HG03439 (cell line): ENCODE measurements around the gene MISP.

Source experiments
- ATAC-seq: cut with Tn5 transposase; IDR thresholded peaks from one replicate; pipeline ENCODE4 v1.9.1; 2021; ENCODE audit warnings: mild to moderate bottlenecking, moderate library complexity; ENCODE audit not compliant: unreplicated experiment

MISP gene

DNA sequence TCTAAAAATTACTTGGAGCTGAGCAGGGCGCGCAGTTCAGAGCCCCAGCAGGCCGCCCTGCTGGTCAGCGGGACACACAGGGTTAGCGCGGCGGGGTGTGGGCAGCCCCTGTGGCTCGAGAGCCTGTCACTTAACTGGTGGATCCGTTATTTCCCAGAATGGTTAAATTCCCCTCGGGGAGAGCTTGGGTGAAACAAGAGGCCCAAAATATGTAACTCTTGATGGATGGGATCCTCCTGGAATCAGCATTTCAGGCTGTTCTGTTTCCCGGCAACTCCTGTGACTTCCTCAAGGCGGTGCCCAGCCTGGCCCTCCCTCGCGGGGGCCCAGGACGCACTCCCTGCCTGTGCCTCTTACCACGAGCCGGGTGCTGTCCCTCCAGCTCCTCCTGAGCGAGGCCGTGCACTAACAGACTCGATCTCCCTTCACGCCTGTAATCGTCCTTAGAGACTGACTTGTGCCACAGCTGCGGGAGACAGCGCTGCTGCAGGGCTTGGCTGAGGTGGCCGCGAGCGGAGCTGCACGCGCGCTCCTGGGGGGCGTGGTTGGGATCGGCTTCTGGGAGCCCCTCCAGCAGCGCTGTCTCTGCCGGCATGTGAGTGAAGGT is 56.0 kb downstream of the MISP start:
- ATAC-seq, result no peak

DNA sequence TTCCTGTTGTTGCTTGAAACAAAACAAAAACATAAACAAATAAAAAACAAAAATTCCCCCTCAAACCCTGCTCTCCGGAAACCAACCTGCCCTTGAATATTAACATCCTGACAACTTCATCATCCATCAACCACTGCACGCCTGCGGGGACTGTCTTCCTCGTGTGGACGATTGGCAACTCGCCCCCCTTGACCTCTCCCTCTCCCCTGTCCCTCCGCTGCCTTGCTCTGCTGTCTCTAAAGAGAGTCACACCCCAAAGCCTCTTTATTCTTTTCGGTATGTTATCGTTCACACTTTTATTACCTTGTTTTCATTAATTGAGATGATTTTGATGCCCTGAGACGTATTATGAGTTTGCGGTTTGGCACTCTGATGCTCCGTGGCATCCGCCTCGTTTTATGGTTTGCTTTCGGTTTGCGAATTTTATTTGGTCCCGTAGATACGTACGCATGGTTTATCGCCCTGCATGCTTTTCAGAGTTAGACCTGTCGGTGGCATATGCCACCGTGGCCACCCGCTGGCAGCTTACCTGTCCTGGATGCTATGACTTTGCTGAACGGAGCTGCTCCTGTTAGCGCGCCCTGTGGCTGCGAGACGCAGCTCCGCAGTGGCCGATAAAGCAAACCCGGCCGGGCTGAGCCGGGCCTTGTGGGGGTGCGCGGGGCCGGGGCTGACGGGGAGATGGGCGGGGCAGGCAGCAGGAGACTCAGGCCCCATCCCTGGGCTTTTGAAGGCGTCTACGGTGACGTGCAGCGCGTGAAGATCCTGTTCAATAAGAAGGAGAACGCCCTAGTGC is 56.9 kb downstream of the MISP start:
- ATAC-seq, result no peak

DNA sequence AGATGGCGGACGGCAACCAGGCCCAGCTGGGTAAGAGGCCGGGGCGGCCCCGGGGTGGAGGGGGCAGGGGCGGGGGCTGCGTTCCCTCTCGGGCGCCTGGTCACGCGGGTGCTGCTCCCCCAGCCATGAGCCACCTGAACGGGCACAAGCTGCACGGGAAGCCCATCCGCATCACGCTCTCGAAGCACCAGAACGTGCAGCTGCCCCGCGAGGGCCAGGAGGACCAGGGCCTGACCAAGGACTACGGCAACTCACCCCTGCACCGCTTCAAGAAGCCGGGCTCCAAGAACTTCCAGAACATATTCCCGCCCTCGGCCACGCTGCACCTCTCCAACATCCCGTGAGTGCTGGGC is 57.5 kb downstream of the MISP start:
- ATAC-seq, result no peak

DNA sequence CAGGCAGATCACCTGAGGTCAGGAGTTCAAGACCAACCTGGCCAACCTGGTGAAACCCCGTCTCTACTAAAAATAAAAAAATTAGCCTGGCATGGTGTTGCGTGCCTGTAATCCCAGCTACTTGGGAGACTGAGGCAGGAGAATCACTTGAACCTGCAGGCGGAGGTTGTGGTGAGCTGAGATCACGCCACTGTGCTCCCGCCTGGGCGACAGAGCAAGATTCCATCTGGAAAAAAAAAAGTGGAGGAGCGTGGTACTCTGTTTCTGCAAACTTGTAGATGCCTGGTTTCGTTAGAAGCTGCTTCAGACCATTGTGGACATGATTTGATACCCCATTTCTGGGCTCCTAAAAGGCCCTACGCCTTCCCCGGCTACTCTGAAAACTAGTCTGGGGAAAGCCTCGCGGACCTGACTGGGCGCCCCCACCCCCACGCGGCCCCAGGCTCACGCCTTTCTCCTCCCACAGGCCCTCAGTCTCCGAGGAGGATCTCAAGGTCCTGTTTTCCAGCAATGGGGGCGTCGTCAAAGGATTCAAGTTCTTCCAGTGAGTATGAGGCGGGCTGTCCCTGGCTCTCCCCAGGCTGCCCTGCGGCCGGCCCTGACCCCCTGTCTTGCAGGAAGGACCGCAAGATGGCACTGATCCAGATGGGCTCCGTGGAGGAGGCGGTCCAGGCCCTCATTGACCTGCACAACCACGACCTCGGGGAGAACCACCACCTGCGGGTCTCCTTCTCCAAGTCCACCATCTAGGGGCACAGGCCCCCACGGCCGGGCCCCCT is 59.4 kb downstream of the MISP start:
- no peak for ATAC-seq

DNA sequence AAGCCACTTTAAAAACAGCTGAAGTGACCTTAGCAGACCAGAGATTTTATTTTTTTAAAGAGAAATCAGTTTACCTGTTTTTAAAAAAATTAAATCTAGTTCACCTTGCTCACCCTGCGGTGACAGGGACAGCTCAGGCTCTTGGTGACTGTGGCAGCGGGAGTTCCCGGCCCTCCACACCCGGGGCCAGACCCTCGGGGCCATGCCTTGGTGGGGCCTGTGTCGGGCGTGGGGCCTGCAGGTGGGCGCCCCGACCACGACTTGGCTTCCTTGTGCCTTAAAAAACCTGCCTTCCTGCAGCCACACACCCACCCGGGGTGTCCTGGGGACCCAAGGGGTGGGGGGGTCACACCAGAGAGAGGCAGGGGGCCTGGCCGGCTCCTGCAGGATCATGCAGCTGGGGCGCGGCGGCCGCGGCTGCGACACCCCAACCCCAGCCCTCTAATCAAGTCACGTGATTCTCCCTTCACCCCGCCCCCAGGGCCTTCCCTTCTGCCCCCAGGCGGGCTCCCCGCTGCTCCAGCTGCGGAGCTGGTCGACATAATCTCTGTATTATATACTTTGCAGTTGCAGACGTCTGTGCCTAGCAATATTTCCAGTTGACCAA is 60.1 kb downstream of the MISP start:
- no peak for ATAC-seq

DNA sequence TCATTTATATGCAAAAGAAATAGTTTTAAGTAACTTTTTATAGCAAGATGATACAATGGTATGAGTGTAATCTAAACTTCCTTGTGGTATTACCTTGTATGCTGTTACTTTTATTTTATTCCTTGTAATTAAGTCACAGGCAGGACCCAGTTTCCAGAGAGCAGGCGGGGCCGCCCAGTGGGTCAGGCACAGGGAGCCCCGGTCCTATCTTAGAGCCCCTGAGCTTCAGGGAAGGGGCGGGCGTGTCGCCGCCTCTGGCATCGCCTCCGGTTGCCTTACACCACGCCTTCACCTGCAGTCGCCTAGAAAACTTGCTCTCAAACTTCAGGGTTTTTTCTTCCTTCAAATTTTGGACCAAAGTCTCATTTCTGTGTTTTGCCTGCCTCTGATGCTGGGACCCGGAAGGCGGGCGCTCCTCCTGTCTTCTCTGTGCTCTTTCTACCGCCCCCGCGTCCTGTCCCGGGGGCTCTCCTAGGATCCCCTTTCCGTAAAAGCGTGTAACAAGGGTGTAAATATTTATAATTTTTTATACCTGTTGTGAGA is 60.7 kb downstream of the MISP start:
- no peak for ATAC-seq

DNA sequence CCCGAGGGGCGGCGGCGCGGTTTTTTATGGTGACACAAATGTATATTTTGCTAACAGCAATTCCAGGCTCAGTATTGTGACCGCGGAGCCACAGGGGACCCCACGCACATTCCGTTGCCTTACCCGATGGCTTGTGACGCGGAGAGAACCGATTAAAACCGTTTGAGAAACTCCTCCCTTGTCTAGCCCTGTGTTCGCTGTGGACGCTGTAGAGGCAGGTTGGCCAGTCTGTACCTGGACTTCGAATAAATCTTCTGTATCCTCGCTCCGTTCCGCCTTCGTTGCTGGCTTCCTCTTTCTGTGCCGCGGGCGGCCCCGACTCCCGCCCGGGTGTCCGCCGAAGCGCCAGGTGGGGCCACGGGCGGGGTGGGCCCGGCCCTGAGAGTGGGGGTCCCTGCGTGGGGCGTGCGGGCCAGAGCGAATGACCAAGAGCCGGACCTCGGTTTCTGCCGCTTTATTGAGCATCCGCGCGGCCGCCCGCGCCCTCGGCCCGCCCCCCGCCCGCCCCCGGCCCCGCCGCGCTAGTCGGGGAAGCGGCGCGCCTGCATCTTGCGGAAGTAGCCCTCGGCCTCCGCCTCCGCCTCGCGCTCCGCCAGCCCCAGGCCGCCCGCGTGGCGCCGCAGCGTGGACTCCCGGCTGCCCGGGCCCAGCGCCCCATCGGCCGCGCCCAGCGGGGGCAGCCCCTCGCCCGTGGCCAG is 61.3 kb downstream of the MISP start:
- ATAC-seq, result no peak

DNA sequence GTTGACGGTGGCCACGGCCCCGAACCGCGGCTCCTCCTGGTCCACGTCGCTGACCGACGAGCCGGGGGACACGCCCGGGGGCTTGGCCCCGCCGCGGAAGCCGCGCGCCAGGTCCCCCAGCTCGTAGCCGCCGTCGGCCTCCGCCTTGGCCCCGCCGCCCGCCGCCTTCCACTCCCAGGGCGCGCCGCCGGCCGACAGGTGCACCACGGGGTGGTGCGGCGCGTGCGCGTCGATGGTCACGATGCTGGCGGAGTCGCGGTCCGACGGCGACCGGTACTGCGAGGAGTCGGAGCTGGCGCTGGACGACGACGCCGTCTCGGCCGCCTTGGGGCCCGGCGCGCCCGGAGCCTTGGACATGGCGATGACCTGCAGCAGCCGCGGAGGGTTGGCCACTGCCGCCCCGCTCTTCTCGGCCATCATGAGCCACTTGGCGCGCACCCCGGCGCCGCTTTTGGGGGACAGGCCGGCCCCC is 61.9 kb downstream of the MISP start:
- ATAC-seq, result no peak

DNA sequence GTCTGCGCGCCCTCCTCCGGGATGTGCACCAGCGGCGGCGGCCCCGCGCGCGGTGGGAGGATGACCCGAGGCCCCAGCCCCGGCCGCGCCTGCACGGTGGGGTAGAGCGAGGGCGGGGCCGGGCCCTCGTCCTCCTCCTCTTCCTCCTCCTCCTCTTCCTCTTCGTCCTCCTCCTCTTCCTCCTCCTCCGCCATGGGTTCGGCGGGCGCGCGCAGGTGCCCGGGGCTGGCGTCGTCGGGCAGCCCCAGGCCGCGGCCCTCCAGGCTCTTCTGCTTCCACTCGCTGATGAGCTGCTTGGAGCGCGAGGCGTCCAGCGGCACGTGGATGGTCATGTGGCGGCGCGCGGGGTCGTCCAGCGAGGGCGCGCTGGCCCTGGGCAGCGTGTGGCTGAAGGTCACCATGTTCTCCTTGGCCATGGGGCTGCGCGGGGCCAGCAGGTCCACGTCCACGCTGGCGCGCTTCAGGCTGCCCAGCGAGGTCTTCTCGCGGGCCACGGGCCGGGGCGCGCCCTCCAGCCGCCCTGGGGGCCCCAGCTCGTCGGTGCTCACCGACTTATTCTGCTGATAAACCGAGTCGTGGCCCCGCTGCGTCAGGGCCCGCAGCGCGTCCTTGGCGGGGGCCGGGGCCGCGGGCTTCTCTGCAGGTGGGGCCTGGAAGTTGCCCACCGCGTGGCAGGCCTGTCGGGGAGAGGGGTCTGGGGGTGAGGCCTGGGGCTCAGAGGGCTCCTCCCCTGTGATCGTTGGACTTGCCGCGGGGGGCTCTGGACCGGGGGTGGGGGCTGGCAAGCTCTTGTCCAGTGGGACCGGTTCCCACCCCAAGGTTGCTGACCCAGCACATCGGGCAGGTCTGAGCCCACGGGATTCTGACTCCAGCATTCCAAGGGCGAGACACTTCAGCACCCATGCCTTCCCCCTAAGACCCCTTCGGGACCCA is 62.6 kb downstream of the MISP start:
- no peak for ATAC-seq
